Neutrophil (primary cell): ENCODE measurements around the gene GRB10.

Source experiments
- H3K27ac ChIP-seq: fragments of 200-600 bp; sonication (generic); 2 replicates; pipeline ENCODE4 v1.5.1; 2016; ENCODE audit warnings: mild to moderate bottlenecking, moderate library complexity
- H3K27me3 ChIP-seq: fragments of 200-600 bp; sonication (generic); 2 replicates; pipeline ENCODE4 v1.6.0; 2016; ENCODE audit warnings: mild to moderate bottlenecking
- H3K36me3 ChIP-seq: fragments of 200-600 bp; sonication (generic); 2 replicates; pipeline ENCODE4 v1.5.1; 2017
- H3K4me1 ChIP-seq, 2 experiments: fragments of 200-600 bp in 1 of 2; sonication (generic) in 1 of 2; 1 replicate in 1 of 2; 2 replicates in 1 of 2; pipeline versions ENCODE4 v1.5.1 to v1.6.1; 2013 to 2016; ENCODE audit warnings: low read depth in 1 of 2, low read length in 1 of 2, mild to moderate bottlenecking in 1 of 2, moderate library complexity in 1 of 2; ENCODE audit not compliant: control insufficient read depth in 1 of 2, insufficient read depth in 1 of 2
- H3K4me3 ChIP-seq, 2 experiments: fragments of 200-600 bp in 1 of 2; sonication (generic) in 1 of 2; 1 replicate in 1 of 2; 2 replicates in 1 of 2; pipeline ENCODE4 v1.5.1; 2013 to 2016; ENCODE audit warnings: low read depth in 1 of 2, low read length in 1 of 2, mild to moderate bottlenecking in 1 of 2, moderate library complexity in 1 of 2
- H3K9me3 ChIP-seq: fragments of 200-600 bp; sonication (generic); 2 replicates; pipeline ENCODE4 v1.5.1; 2016
- CTCF ChIP-seq: fragments of 200-600 bp; sonication (generic); IDR thresholded peaks from 2 replicates; pipeline ENCODE4 v1.5.1; 2016; ENCODE audit warnings: antibody characterized with exemption

Gene GRB10

DNA sequence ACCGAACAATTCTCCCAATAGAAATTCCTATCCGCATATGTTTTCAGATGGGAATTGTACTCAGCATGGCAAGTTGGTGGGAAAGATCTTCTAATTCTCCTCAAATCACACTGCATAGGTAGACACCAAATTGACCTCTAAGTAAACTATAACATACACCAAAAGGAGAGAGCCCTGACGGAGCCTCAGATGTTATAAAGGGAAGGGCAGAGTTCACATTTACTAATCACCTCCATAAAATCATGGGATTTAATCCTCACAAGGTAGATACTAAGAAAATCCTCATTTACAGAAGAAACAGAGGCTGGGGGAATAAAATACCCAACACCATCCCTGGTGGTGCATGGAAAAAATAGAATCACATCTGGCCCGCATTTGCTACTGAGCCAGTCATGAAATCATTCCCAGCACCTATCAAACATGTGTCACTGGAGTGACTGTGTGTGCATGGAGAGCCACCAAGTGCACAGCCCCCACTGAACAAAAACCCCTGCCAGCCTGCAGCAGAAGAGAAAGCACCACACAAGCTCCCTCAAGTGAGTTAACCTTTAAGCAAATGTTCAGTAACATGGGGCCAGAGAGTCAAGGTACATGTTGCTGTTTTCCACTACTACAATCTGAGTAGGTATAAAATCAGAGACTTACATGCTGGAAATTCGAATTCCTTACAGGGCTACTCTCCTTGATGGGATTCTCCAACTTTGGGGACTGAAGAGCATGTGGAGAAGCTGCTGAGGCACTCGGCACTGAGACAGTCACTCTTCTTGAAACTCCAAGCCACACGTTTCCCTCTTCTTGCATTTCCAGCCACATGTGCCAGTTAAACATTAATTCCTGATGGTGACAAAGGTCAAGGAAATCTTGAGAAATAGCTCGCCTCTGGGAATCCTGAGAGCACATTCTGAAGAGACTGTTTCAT, 217.8 kb downstream of the GRB10 start, which contains the start of gene DDC:
DDC (minus strand) TSS at position 766 of the 919 bp plus-strand sequence. CDS start 21,320 bp downstream, outside the sequence.
- Histone ChIP-seq H3K4me3 (no peak within 1 kb of the TSS), H3K27ac (no peak within 1 kb of the TSS), H3K36me3 (no peaks in the 10 kb centered on the region), H3K27me3 (peaks cover 12% of the 10 kb centered on the region), H3K9me3 (no peaks in the 10 kb centered on the region), H3K4me1 (no peaks in the 10 kb centered on the region)
- no peak for TF ChIP-seq CTCF

DNA sequence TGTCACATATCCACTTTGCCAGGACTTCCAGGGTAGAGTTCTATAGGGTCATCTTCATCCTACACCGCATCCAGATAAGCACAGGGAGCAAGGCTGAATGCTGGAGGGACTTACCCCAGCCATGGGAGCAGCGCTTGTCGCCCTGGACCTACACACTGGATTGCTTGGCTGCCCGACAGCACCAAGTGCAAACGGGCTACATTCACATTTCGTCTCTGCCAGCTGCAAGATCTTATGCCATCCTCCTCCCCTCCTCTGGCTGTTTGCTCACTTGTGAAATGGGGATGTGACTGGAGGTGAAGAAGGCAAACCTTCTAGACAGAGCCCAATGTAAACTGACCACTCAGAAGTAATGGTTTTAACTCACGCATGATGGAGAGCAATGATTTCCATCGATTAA, 218.5 kb downstream of the GRB10 start:
- H3K27ac ChIP-seq: no peak overlapping the region
- no peak overlapping the region for H3K4me3 ChIP-seq
- no peaks in the 10 kb centered on the region for H3K4me1 ChIP-seq
- H3K36me3 ChIP-seq: no peaks in the 10 kb centered on the region
- H3K9me3 ChIP-seq: no peaks in the 10 kb centered on the region
- no peak for TF ChIP-seq CTCF
- H3K27me3 ChIP-seq: peaks cover 20% of the 10 kb centered on the region

DNA sequence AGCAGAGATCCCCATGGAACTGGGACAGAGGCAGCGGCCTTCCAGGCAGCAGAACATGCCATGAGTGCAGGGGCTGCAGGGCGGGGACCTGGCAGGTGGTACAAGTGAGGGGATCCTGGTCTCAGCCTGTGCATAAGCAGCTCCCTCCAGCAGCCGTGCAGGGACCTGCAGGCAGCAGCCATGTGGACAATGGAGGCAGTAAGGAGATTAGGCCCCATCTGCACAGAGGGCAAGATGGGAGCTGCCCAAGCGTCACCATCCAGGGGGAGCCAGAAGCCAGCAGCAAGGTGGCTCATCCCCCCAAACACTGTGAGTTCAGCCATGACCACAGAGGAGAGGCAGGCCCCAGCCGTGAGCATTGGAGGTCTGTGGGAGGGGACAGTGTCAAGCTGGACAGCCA, 220.6 kb downstream of the GRB10 start:
- Histone ChIP-seq H3K4me3 (no peak overlapping the region), H3K27ac (no peak overlapping the region), H3K4me1 (no peaks in the 10 kb centered on the region), H3K36me3 (no peaks in the 10 kb centered on the region), H3K9me3 (no peaks in the 10 kb centered on the region), H3K27me3 (peaks cover 39% of the 10 kb centered on the region)
- no peak for TF ChIP-seq CTCF

- Histone ChIP-seq H3K4me3 (no peak overlapping the region), H3K4me1 (no peaks in the 10 kb centered on the region), H3K27me3 (peaks cover 46% of the 10 kb centered on the region), H3K27ac (no peak overlapping the region), H3K36me3 (no peaks in the 10 kb centered on the region), H3K9me3 (no peaks in the 10 kb centered on the region)
- TF ChIP-seq CTCF: no peak
These were observed 221.8 kb downstream of the GRB10 start for GRCh38 chr7:50560865-50561351.

DNA sequence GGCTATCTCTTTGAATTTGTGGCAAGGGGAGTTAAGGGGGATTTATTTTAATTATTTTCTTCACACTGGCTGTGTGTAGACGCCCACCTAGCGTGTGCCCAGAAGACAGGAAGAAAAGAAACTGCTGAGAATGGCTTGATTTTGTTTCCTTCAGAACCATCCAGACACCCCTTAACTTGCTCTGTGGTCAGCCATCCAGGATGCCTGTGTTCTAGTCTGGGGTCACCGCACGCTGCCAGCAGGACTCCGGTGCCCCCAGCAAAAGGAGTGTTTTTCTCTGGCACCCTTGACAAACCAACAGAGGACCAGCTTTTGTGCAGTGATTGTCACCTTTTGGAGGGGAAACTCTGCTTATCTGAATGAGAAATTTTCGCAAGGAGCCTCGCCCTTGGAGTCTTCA, 222.8 kb downstream of the GRB10 start:
- Histone ChIP-seq H3K4me3 (no peak overlapping the region), H3K36me3 (no peaks in the 10 kb centered on the region), H3K4me1 (no peaks in the 10 kb centered on the region), H3K9me3 (no peaks in the 10 kb centered on the region), H3K27me3 (peaks cover 51% of the 10 kb centered on the region), H3K27ac (no peak overlapping the region)
- TF ChIP-seq CTCF: no peak
